GM10248 (cell line): ENCODE results near the gene YARS1.

ENCODE experiments used
- CTCF ChIA-PET: fragments of 300-600 bp; sonication (Branson Sonifier 250); formaldehyde crosslinking; extraction: SDS; loops from one replicate; lab custom pipeline; 2021; ENCODE audit warnings: antibody characterized with exemption; lab: Yijun Ruan, JAX
- POLR2A ChIA-PET: fragments of 350-650 bp; sonication (Branson Sonifier 250); formaldehyde crosslinking; extraction: SDS; loops from one replicate; lab custom pipeline; 2020; ENCODE audit warnings: antibody characterized with exemption; lab: Yijun Ruan, JAX
- DNase-seq: peaks from one replicate; pipeline ENCODE4 v3.0.0; 2012; ENCODE audit errors: extremely low spot score
- CTCF ChIP-seq: IDR thresholded peaks from 2 replicates; pipeline ENCODE4 v1.5.1; 2012; ENCODE audit warnings: mild to moderate bottlenecking, low read depth; ENCODE audit errors: extremely low read depth, missing control alignments, control extremely low read depth

Gene YARS1

GRCh38 chr1:32848354-32849063 lies 31.4 kb upstream of the YARS1 start:
- CTCF ChIA-PET: interaction anchor here (1.9 kb wide), 1 partner anchor 27 kb away, joined by 4 read pairs; no protein-coding TSS in a partner anchor
- DNase-seq: peak; percentile 29
- TF ChIP-seq CTCF: no peak
- POLR2A ChIA-PET: no interaction called here

GRCh38 chr1:32831878-32832277 lies 14.7 kb upstream of the YARS1 start:
- POLR2A ChIA-PET: no interaction called here
- no peak for TF ChIP-seq CTCF
- DNase-seq: no peak
- CTCF ChIA-PET: interaction anchor here (1.2 kb wide), 1 partner anchor 120 kb away, joined by 4 read pairs; no protein-coding TSS in a partner anchor

GRCh38 chr1:32830092-32830852 lies 13.1 kb upstream of the YARS1 start:
- ChIA-PET CTCF (interaction anchor here (1.0 to 3.0 kb wide), 6 partner anchors 20 to 429 kb away, joined by 3 to 9 read pairs (median 5); no protein-coding TSS in a partner anchor), POLR2A (no interaction called here)
- DNase-seq: no peak
- no peak for TF ChIP-seq CTCF

- no peak for DNase-seq
- ChIA-PET POLR2A (no interaction called here), CTCF (interaction anchor here (1.4 to 3.0 kb wide), 4 partner anchors 22 to 58 kb away, joined by 3 to 9 read pairs (median 4); partner anchors contain the start of gene HPCA)
- TF ChIP-seq CTCF: no peak
These were observed 11.2 kb upstream of the YARS1 start for GRCh38 chr1:32828341-32828740.

- DNase-seq: no peak
- TF ChIP-seq CTCF: no peak
- ChIA-PET CTCF (interaction anchor here (2.3 kb wide), 1 partner anchor 305 kb away, joined by 5 read pairs; no protein-coding TSS in a partner anchor), POLR2A (no interaction called here)
These were observed 8.0 kb upstream of the YARS1 start for GRCh38 chr1:32825181-32825580.

- ChIA-PET POLR2A (interaction anchor here (1.4 kb wide), 1 partner anchor 483 kb away, joined by 3 read pairs; the partner anchor contains the start of gene MARCKSL1), CTCF (interaction anchor here (1.0 kb wide), 2 partner anchors 53 to 107 kb away, joined by 3 to 4 read pairs; no protein-coding TSS in a partner anchor)
- DNase-seq: peak; percentile 79
- TF ChIP-seq CTCF: no peak
These were observed 1.8 kb upstream of the YARS1 start for GRCh38 chr1:32818804-32819541.
